NCI-H748 treated with DMSO at 0.1 percent for 48 hours (cell line): ENCODE data around the gene NOP14.

Experiments
- DNase-seq: peaks from one replicate; lab custom pipeline; 2025; lab: John Stamatoyannopoulos, UW

Gene NOP14

DNA sequence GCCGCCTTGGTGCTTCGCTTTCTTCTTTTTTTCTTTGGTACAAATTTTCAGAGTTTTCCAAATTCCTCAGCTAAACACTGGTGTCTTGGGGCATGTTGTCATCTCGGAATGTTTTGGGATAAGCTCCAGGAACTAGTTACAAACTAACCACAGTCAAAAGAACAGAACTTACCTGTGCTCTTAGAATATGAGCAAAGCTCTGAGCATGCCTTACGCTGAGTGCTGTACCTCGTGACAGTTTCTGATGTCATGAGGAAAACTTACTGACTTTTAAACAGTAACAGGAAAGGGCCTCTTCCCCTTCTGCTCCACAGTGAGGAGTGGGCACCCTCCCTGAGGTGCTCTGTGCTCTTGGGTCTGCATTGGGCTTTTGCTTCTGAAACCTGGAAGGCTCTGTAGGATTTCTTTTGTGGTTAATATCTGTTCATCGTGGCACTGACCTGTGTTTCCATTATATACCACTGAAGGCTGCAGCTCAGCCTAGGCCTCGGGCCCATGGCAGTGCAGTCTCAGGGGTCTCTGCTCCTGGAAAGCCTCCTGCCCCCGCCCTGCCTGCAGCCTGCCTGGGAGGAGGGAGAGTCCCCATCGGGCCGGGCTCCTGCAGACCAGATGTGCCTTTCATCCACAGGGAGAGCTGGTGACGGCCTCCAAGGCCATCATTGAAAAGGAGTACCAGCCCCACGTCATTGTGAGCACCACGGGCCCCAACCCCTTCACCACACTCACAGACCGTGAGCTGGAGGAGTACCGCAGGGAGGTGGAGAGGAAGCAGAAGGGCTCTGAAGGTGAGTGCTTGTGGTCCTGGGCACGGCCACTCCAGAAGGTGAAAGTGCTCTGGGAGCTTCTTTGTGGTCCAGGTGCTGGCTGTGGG, 48.7 kb downstream of the NOP14 start:
- DNase-seq: no peak

DNA sequence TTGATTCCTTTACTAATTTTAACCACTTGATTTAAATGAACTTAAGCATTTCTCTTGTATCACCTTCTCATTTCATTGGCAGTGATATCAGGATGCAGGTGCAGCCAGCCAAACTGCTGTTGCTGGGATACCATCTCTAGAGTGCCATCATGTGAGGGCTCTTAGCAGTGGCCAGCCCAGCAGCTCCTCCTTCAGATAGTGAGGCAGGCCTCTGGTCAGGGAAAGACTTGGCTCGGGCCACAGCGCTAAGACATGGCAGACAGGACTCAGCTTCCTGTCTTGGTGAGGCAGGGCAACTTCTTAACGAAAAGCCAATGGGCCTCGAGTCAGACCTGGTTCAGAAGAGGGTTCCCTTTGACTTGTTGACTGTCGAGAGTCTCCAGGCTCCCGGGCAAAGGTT, 50.0 kb downstream of the NOP14 start:
- DNase-seq: no peak

GRCh38 chr4:2911868-2912267, 51.3 kb downstream of the NOP14 start:
- no peak for DNase-seq

- DNase-seq: no peak
These were observed 52.8 kb downstream of the NOP14 start for GRCh38 chr4:2910409-2910808.

GRCh38 chr4:2909583-2909982, 53.6 kb downstream of the NOP14 start:
- no peak for DNase-seq

DNA sequence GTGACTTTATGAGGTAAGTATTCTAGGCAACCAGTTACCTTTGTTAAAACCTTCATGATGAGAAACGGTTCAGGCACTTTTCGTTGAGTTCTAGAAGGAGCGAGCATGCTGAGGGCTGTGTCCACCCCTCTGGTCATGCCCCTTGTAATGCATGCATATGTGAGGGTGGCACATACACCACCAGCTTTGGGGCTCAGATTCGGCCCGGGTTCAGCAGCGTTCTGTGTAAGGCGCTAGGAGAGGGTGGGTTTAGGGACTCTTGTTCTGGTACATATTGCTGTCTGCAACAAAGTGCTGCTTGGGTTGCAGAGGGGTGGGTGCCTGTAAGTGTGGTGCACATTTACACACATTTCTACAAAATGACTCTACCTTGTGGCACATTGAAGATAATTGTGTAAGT, 54.5 kb downstream of the NOP14 start:
- DNase-seq: no peak

DNA sequence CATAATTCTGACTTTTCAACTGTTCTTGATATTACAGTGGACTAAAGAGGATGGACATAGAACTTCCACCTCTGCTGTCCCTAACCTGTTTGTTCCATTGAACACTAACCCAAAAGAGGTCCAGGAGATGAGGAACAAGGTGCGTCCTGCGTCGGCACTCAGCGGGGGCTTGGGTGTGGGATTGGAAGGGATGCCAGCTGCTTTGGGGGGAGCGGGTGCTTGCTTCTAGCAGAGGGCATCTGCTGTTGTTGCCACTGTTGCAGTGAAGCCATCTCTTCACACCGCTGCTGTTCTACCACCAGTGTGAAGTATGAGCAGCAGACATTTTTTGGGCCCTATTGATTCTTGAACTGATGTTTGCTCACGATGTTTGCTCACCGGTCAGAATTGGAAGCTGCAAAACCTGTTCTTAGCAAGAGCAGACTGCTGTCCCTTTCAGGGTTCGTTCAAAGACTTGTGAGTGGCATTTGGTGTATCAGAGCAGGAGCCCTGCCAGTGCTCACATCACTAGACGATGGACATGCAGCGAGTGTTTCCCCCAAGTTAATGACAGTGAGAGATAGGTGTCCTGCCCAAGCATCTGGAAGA, 55.4 kb downstream of the NOP14 start:
- peak; percentile 0 for DNase-seq

GRCh38 chr4:2907226-2907625, 56.0 kb downstream of the NOP14 start:
- no peak for DNase-seq

- DNase-seq: no peak
These were observed 57.0 kb downstream of the NOP14 start for GRCh38 chr4:2906218-2906617.

GRCh38 chr4:2905544-2905943, 57.7 kb downstream of the NOP14 start:
- DNase-seq: no peak

DNA sequence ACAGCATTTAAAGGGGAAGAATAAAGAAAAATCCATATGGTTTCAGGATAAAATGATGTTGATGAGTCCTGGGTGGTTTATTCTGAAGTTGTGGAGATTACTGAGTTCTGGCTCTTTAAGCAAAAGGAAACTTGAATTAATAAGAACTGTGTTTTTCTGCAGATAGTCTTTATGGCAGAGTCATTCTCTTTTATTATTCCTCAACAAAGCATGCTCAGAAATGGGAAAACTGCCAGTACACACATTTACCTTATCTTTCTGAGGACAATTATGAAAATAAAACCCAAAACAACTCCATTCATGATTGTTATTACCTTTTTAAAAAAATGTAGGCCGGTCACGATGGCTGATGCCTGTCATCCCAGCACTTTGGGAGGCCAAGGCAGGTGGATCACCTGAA, 61.1 kb downstream of the NOP14 start:
- no peak for DNase-seq

GRCh38 chr4:2901186-2901585, 62.0 kb downstream of the NOP14 start:
- DNase-seq: no peak

DNA sequence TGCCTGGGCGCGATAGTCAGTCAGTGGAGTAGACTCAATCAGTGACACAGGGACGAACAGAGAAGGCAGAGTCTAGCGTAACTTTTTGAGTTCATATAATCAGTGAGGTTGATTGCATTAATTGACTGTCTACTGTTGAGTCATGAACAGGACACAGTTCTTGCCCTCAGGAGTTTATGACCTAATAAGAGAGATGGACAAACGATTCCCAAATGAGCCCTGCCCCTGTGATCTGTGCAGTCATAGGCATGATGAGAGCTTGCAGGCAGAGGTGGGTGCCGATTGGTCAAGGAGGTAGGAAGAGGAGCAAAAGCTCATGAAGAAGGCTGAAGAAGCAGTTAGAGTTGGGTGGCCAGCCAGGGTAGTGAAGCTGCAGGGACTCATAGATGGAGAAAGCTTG, 62.5 kb downstream of the NOP14 start:
- no peak for DNase-seq

GRCh38 chr4:2898001-2898400, 65.2 kb downstream of the NOP14 start:
- DNase-seq: no peak

GRCh38 chr4:2893772-2894171, 69.4 kb downstream of the NOP14 start:
- no peak for DNase-seq

- DNase-seq: no peak
These were observed 71.9 kb downstream of the NOP14 start for GRCh38 chr4:2891294-2891693.

- no peak for DNase-seq
These were observed 74.3 kb downstream of the NOP14 start for GRCh38 chr4:2888886-2889285.
